DMS114 treated with DMSO at 0.1 percent for 48 hours (cell line): Measurements from ENCODE around the gene TRIM72.
"Not testable (repeated sequence)": the region's sequence is repeated elsewhere in the genome, so short reads cannot be mapped to it uniquely, and the experiment has no call there.

Experiments
- DNase-seq: peaks from one replicate; lab custom pipeline; 2025; ENCODE audit not compliant: unreplicated experiment; lab: John Stamatoyannopoulos, UW

The TRIM72 gene, protein sequence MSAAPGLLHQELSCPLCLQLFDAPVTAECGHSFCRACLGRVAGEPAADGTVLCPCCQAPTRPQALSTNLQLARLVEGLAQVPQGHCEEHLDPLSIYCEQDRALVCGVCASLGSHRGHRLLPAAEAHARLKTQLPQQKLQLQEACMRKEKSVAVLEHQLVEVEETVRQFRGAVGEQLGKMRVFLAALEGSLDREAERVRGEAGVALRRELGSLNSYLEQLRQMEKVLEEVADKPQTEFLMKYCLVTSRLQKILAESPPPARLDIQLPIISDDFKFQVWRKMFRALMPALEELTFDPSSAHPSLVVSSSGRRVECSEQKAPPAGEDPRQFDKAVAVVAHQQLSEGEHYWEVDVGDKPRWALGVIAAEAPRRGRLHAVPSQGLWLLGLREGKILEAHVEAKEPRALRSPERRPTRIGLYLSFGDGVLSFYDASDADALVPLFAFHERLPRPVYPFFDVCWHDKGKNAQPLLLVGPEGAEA

DNA sequence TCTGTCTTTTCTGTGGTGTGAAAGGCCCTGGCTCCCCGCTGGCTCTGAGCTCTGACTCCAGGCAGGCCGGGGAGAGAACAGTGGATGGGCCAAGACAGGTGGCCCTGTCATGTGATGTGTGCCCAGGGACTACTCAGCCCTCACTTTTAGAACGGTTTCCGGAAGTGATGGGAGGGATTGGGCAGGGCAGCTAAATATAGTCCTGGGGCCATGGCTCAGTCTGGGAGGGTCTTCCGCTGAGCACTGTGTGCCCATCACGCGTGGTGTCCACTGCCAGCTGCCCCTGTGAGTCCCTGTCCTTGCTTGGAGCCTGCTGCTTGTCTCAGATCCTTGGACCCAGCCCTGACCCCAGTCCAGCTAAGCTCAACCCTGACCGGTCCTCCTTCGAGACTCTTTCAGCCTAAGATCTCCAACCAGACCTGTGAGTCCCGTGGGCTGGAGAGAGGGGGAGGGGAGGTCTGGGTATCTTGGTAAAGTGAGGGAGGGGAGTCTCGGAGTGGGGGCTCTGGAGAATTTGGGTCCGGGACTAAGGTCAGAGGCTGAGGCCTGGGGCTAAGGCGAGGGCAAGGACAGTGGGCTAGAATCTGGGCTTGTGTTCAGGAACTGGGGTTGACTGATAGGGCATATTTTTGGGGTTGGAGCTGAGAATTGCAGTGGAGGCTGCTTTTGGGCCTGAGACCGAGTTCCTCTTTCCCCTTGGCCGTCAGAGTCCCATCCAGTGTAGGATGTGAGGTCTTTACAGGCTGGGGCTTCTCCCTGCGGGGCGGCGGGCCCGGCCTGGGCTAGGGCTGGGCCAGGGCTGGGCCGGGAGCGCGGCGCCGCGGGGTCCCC lies at the start of gene TRIM72:
TRIM72 (plus strand) TSS at position 243 of the 831 bp plus-strand sequence. CDS start 620 bp downstream, outside the sequence.
- no peak for DNase-seq

DNA sequence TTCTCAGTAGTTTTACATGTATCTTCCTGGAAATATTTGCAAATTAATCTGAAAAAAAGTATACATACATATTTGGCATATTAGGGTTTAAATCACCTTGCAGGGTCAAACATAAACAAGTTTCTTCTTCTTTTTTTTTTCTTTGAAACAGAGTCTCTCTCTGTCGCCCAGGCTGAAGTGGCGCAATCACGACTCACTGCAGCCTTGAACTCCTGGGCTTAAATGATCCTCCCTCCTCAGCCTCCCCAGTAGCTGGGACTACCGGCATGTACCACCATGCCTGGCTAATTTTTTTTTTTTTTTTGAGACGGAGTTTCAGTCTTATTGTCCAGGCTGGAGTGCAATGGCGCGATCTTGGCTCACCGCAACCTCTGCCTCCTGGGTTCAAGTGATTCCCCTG lies 46.6 kb upstream of the TRIM72 start:
- no peak for DNase-seq

DNA sequence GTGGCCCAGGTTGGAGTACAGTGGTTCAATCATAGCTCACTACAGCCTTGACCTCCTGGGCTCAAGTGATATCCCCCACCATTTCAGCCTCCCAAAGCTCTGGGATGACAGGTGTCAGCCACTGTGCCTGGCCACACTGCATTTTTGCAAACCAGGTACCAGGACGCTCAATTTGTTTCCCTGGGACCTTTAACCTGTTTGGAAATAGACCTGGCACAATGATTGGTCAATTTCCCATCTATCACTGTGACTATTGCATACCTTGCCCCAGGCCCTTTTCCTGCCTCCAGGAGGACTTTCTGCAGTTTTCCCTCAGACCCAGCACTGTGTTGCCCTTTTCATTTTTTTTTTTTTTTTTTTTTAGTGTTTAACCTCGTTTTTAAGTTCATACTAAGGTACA lies 45.1 kb upstream of the TRIM72 start:
- no peak for DNase-seq

DNA sequence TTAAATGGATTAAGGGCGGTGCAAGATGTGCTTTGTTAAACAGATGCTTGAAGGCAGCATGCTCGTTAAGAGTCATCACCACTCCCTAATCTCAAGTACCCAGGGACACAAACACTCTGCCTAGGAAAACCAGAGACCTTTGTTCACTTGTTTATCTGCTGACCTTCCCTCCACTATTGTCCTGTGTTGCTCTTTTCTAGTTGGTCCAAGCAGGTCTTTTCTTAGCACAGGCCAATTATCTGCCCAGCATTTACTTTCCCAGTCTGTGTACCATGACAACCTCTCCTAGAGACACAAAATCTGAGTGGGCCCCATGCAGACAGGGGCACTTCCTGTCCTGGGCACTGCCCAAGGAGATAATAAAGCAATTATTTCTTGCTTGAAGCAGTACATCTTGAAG lies 43.9 kb upstream of the TRIM72 start:
- DNase-seq: not testable (repeated sequence)

DNA sequence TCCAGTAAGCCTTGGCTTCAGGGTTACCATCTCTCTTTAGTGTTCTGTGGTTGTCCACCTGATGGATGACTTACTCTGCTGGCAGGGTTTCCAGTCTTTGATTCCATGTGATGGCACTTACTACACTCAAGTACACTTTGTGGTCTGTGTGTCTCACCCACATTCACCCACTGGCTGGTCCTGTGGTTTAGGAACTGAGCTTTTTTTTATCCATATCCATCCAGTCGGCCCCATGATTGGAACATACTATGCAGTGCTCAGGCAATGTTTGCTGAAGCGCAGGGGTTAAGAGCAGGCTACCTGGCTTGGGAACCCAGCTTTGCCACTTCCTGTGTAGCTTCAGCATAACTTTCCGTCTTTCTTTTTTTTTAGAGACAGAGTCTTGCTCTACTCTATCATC lies 36.8 kb upstream of the TRIM72 start:
- no peak for DNase-seq

DNA sequence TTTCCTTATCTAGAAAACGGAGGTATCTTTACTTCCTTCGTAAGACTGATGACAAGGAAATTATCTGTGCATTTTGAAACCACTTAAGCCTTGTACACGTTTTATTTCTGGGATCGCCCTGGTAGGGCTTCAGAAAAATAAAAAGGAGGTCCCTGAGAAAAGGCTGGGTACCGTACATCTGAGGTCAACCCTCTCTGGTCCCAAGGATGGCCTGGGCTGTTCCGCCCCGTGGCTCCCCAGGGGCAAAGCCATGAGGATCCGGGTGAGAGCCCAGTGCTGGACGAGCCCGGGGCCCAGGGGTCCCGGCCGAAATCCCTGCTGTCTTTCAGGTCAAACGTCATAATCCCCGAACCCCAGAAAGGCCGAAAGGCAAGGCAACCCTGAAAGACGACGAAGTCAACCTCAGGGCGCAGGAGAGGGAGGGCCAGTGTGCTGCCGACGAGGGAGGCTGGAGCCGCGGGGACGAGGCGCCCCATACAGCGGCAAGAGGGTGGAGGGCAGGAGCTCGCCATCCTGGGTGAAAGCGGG lies 34.6 kb upstream of the TRIM72 start:
- DNase-seq: no peak

DNA sequence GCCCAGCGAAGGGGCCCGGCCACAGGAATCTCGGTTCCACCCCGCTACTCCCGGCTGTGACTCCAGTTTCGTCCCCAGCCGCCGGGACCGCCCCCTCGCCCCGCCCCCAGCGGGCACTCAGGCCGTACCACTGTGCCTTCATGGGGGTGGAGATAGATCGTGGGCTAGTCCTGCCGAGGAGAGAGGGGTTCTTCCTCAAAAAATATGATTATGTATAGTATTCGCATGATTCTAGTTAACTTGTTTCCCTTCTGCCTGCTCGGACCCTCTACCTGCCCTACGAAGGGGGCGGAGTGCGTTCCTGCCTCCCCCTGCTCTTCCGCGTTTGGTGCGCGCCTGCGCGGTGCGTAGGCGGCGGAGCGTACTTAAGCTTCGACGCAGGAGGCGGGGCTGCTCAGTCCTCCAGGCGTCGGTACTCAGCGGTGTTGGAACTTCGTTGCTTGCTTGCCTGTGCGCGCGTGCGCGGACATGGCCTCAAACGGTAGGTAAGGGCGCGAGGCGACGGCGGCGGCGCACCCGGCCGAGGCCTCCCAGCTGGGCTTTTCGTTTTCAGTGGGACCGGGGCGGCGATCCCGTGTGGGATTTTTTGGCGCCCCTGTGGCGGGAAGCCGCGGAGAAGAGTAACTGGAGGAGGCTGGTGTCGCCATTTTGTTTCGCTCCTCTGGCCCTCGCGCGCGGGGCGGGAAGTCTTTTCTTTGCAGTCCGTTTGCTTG lies 34.0 kb upstream of the TRIM72 start, which contains the start of gene FUS:
FUS (plus strand) TSS at position 393 of the 713 bp plus-strand sequence; CDS start at position 469, 76 bp downstream.
- DNase-seq: peak; percentile 77

DNA sequence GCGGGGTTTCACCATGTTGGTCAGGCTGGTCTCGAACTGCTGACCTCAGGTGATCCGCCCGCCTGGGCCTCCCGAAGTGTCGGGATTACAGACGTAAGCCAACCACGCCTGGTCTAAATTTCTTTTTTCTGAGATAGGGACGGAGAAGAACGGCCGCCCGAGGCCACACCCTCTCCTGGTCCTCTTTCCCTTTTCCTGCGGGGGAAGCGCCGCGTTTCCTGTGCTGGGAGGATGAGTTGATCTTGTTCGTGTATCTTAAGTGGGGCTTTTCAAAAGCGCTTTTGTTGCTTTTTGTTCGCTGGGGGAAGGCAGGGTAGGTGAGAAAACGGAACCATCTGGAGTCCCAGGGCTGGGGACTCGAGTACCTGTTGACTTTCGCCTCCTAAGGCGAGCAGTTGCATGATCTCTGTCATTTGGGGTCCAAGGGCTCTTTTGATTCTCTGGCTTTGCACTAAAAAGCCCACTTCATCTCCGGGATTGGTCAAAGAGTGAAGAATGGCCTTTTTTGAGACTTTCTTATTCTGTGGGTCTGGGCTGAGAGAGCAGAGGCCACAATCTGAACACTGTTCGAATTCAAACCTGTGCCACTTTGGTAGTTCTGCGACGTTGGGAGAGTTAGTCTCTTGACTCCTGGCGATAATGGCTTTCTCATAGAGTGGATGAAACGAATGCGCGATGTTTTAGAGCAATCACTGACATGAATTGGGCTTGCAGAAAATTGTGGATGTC lies 32.7 kb upstream of the TRIM72 start:
- DNase-seq: no peak

DNA sequence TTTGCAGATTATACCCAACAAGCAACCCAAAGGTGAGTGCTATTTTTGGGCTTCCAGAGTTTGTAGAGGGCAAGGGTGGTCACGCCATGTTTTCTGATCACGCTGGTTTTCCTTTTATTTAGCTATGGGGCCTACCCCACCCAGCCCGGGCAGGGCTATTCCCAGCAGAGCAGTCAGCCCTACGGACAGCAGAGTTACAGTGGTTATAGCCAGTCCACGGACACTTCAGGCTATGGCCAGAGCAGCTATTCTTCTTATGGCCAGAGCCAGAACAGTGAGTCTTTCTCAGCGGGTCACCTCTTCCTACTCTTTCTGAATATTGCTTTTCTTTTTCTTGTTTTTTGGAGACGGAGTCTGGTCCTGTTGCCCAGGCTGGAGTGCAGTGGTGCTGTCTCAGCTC lies 31.5 kb upstream of the TRIM72 start:
- DNase-seq: no peak

DNA sequence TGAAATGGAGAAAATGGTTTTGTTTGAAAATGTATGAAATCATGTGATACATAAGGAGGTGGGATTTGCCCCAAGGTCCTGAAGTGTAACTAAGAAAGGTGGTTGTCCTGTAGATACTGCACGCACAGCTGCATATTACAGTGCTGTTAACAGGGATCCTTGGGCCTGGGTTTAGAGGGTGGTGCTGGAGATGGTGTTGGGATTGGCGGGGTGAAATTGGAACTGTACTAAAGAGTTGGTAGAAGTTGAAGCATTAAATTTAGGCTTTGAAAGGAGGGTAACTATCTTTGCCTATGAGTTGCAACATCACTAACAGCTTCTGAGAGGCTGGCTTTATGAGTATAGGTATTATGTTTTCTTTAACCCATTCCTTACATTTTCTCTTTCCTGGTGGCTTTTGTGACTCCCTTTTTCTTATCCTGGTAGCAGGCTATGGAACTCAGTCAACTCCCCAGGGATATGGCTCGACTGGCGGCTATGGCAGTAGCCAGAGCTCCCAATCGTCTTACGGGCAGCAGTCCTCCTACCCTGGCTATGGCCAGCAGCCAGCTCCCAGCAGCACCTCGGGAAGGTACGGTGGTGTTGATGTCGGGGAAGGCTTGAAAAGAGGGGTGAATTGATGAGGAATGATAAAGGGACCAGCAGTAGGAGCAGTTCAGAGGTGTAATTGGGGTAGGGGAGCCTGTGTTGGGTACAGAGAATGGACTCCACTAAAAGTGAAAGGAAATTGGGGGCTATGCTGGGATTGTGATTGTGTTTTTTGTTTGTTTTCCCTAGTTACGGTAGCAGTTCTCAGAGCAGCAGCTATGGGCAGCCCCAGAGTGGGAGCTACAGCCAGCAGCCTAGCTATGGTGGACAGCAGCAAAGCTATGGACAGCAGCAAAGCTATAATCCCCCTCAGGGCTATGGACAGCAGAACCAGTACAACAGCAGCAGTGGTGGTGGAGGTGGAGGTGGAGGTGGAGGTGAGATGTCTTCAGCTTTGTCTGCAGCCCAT lies 30.2 kb upstream of the TRIM72 start:
- no peak for DNase-seq

DNA sequence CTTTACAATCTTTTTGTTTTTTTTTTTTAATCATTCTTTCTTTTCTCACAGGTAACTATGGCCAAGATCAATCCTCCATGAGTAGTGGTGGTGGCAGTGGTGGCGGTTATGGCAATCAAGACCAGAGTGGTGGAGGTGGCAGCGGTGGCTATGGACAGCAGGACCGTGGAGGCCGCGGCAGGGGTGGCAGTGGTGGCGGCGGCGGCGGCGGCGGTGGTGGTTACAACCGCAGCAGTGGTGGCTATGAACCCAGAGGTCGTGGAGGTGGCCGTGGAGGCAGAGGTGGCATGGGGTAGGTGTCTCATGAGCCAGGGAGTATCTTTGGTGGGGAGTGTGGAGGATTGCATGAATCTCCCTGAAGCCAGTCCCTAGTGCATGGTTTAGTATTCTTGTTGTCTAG lies 29.0 kb upstream of the TRIM72 start:
- DNase-seq: no peak

DNA sequence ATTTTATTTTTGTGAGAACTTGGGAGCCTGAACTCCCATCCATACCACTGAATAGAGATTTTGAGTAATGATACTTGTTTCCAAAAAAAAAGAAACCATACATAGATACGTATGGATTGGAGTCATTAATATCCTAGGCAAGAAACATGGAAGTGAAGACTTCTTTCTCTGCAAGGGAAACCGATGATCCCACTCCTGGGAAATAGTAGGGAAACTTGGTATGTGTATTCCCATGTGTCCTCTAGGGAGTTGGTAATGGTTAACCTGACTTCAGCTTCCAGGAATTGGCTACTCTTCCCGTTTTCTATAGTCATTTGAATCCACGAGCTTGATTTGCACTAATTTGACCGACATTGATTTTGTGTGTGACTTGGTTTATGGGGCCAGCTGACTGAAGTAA lies 28.6 kb upstream of the TRIM72 start:
- no peak for DNase-seq

DNA sequence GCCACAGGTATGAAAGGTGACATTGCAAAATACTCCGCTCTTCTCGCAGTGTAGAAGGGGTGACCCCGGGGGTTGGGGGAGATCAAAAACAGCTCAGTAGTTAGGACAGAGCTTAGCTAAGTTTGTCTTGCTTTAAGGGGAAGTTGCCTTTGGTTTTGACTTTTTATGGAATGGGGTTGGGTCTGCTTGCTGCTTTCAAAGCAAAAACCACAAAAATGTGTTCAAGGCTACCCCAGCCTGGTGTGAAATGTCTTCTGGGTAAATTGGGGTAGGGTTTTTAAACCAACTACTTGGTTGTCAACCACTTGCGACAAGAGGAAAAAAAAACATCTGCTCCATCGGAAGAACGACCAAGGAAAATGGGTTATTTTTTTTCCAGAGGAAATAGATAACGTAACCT lies 27.7 kb upstream of the TRIM72 start:
- DNase-seq: no peak

DNA sequence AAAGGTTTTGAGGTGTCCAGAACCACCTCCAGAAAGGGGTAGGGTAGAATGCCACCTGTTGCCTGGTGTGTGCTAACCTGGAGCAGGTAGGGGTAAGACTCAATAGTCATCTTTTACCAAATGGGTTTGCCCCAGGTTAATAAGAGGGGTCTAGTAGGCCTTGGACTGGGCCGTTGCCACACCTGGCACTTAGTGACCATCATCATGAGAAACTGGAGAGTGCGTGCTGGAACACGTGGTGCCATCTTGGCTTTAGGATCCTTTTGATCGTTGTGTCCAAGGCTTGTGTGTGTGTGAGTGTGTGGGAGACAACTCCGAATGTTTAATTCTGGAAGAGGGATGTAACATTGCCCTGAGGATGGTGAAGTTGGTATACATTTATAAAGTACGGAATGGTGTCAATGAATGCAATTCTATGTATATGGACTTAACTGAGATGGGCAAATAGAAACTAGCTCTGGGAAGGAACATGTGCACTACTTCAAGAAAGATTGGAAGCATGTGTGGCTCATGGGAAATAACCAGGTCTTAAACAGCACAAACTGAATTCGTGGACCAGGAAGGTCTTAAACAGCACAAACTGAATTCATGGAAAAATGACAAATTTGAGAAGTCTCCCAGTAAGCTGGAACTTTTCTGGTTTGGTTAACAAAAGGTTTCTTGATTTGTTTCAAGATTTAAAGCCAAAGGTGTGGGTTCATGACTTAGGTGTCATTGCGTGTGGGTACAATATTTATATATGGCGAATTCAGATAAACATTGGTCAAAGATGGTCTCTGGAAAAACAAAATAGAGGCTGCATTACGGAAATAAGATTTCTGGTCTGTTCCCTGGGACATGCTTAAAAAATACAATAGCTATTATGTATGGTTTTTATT lies 26.8 kb upstream of the TRIM72 start:
- no peak for DNase-seq

DNA sequence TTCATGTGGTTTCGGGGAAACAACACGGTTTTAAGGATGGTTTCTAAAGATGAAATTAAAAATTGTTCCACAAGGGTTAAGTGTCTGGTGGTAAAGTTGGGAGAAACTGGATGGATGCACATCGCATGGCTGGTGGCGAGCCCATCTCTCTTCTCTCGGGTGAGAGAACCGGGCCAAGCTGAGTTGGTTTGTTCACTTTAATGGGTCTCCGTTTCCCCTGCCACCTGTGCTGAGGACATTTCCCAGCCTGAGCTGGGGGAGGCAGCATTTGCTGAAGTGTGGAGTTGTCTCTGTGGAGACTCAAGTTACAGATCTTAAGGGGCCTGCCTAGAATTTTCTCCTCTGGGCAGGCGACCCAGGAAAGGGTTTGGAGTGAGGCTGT lies 26.1 kb upstream of the TRIM72 start:
- DNase-seq: no peak

DNA sequence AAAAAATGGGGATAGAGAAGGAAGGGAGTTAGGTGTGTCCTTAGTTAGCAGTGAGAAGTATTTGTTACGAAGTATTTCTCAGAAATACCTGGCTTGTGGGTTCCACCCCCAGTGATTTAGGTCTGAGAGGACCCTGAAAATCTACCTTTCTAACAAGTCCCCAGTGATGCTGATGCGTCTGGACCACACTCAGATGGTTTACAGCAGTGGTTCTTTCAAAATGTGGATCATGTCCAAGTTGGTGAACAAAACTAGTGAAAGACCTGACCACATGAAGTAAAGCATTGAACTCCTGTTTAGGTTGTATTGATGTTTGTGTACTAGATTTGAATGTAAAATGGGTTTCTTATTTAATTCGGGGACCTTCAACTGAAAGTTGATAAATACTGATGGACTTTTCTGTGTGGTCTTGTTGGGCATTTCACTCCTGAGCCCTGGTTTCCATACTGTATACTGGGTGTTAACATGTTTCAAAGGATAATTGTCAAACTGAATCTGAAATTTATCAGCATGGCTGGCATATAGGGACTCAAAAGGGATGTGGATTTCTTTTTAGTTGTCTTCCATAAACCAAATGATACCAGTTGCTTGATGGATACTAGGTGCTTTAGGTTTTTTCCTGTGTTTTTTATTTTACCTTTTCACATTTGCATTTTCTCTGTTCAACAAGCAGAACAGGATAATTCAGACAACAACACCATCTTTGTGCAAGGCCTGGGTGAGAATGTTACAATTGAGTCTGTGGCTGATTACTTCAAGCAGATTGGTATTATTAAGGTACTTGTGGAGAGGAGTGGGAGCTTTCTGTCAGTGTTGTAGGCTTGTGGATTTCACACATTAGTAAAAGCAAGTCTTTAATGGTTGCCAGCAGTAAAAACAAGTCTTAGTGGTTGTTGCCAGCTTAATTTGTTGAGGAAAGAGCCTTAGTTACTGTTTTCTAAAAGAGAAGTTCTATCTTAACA lies 25.2 kb upstream of the TRIM72 start:
- no peak for DNase-seq

DNA sequence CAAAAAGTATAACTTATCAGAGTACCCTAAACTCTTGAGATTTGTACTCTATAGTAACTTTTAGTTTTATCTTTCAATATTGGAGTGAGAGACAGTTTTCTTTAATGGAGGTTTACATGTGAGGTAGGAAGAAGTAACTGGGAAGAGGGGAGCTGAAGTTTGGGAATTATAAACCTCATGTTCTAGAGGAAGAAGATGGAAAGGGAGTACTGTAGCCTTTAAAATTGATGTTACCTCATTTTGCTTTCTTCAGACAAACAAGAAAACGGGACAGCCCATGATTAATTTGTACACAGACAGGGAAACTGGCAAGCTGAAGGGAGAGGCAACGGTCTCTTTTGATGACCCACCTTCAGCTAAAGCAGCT lies 24.5 kb upstream of the TRIM72 start:
- DNase-seq: no peak
